HepG2 (cell line): ENCODE data around the gene GHR. TPM values are rescaled to one million over a fixed set of nuclear protein-coding genes. Genes with fewer than 3 reads are reported as not detected.

ENCODE experiments used
- ATAC-seq: fragments of 200-7000 bp; cut with Tn5 transposase; 3 replicates; pipeline ENCODE4 v1.9.1; 2020; ENCODE audit warnings: mild to moderate bottlenecking, moderate library complexity
- BruUV-seq: library from RNA; stranded (reverse); fragments of 400-500 nt; replicated peaks from 2 replicates; lab custom pipeline; 2021; lab: Mats Ljungman, UMichigan
- CTCF ChIA-PET: fragments of 300-600 bp; formaldehyde crosslinking; extraction: SDS; loops from one replicate; lab custom pipeline; 2021; ENCODE audit warnings: low total read pairs, inconsistent platforms, low intra/inter-chr PET ratio; lab: Yijun Ruan, JAX
- POLR2A ChIA-PET: fragments of 350-600 bp; sonication (Branson Sonifier 250); formaldehyde crosslinking; loops from one replicate; lab custom pipeline; 2020; ENCODE audit warnings: antibody characterized with exemption, inconsistent platforms; lab: Yijun Ruan, JAX
- DNase-seq: peaks from one replicate; pipeline ENCODE4 v3.0.0-alpha.2; 2015; ENCODE audit warnings: low spot score
- FAIRE-seq: peaks from 3 replicates; lab custom pipeline; 2011; peaks lifted over from hg19 to GRCh38; lab: Jason Lieb, UNC
- H2AFZ ChIP-seq: one replicate; pipeline ENCODE4 v1.6.1; 2011; ENCODE audit warnings: low read length, inconsistent platforms
- H3K27ac ChIP-seq: fragments of 300-600 bp; 3 replicates; pipeline ENCODE4 v1.8.0; 2011; ENCODE audit warnings: mixed run types, mild to moderate bottlenecking, mixed read lengths, low read length, inconsistent platforms; ENCODE audit not compliant: insufficient read depth; ENCODE audit errors: extremely low read length
- H3K27me3 ChIP-seq, 2 experiments: fragments of 200-600 bp in 1 of 2; 2 replicates in 1 of 2; 3 replicates in 1 of 2; pipeline versions ENCODE4 v1.6.0 to v1.8.0; 2011; ENCODE audit warnings: low read length in 2 of 2, mild to moderate bottlenecking in 2 of 2, moderate library complexity in 2 of 2, inconsistent platforms in 1 of 2; ENCODE audit not compliant: insufficient read depth in 2 of 2, control insufficient read depth in 1 of 2
- H3K36me3 ChIP-seq, 2 experiments: fragments of 200-600 bp in 1 of 2; replicated peaks in 1 of 2; 2 replicates in 1 of 2; 3 replicates in 1 of 2; pipeline versions ENCODE4 v1.5.1 to v1.8.0; 2011; ENCODE audit warnings: low read length in 2 of 2, inconsistent platforms in 1 of 2; ENCODE audit not compliant: insufficient read depth in 2 of 2, control insufficient read depth in 1 of 2
- H3K4me1 ChIP-seq: 2 replicates; pipeline ENCODE4 v1.5.1; 2012; ENCODE audit warnings: low read length, inconsistent platforms; ENCODE audit not compliant: insufficient read depth
- H3K4me2 ChIP-seq: 2 replicates; pipeline ENCODE4 v1.6.0; 2011; ENCODE audit warnings: low read depth, low read length, inconsistent platforms
- H3K4me3 ChIP-seq, 3 experiments: fragments of 200-600 bp in 1 of 3; sonication (generic), shearing (Covaris generic) in 1 of 3; replicated peaks in 1 of 3; 2 replicates each; pipeline ENCODE4 v1.5.1; 2011 to 2016; ENCODE audit warnings: low read length in 3 of 3, inconsistent platforms in 2 of 3, low read depth in 2 of 3, mild to moderate bottlenecking in 2 of 3, control low read depth in 1 of 3, mixed read lengths in 1 of 3; ENCODE audit not compliant: insufficient read depth in 1 of 3
- H3K79me2 ChIP-seq: one replicate; pipeline ENCODE4 v1.6.1; 2011; ENCODE audit warnings: low read length, inconsistent platforms; ENCODE audit not compliant: insufficient read depth
- H3K9ac ChIP-seq: 2 replicates; pipeline ENCODE4 v1.6.0; 2011; ENCODE audit warnings: mild to moderate bottlenecking, low read depth, low read length, inconsistent platforms; ENCODE audit not compliant: insufficient read depth
- H3K9me3 ChIP-seq: 2 replicates; pipeline ENCODE4 v1.5.1; 2012; ENCODE audit warnings: mild to moderate bottlenecking, low read length
- H4K20me1 ChIP-seq: 2 replicates; pipeline ENCODE4 v1.6.0; 2011; ENCODE audit warnings: inconsistent platforms, mild to moderate bottlenecking, low read length, moderate library complexity; ENCODE audit not compliant: insufficient read depth
- FOXA3 ChIP-seq: IDR thresholded peaks from 2 replicates; pipeline ENCODE4 v1.6.1; 2016; ENCODE audit warnings: missing genetic modification reagents, missing compliant biosample characterization
- GLI4 ChIP-seq: sonication (generic); formaldehyde crosslinking; IDR thresholded peaks from 2 replicates; pipeline ENCODE4 v1.5.1; 2020; ENCODE audit warnings: missing genetic modification reagents, mild to moderate bottlenecking, moderate library complexity, borderline replicate concordance
- HES4 ChIP-seq: sonication (generic); formaldehyde crosslinking; IDR thresholded peaks from 2 replicates; pipeline ENCODE4 v1.9.0; 2021; ENCODE audit warnings: mild to moderate bottlenecking, missing genetic modification reagents, borderline replicate concordance
- MBNL3 ChIP-seq: fragments of 250-450 bp; sonication (Bioruptor Pico); conservative IDR thresholded peaks from 2 replicates; pipeline ENCODE4 v1.8.0; 2022; ENCODE audit warnings: mild to moderate bottlenecking, inconsistent platforms
- PLRG1 ChIP-seq: fragments of 450-650 bp; conservative IDR thresholded peaks from 2 replicates; pipeline ENCODE4 v1.6.1; 2016
- TSC22D2 ChIP-seq: sonication (generic); formaldehyde crosslinking; IDR thresholded peaks from 2 replicates; pipeline ENCODE4 v1.5.1; 2020; ENCODE audit warnings: missing genetic modification reagents, mild to moderate bottlenecking, borderline replicate concordance
- ZNF546 ChIP-seq: sonication (generic); formaldehyde crosslinking; conservative IDR thresholded peaks from 2 replicates; pipeline ENCODE4 v1.8.1; 2023; ENCODE audit warnings: mild to moderate bottlenecking, missing genetic modification reagents
- WGBS: methylation state at CpG from one replicate; pipeline ENCODE4 v1.1.6; 2017; ENCODE audit warnings: low lambda C conversion rate; 5-methylcytosine and 5-hydroxymethylcytosine counted together
- in situ Hi-C: cut with HindIII; loops from 2 replicates; pipeline ENCODE4 v1.10.0; 2017; ENCODE audit warnings: low pct_unique_long_range_greater_than_20kb; ENCODE audit not compliant: extremely low pct_ligation_motif_present
- intact Hi-C: fragments of 100-400 bp; cut with micrococcal nuclease; formaldehyde crosslinking; loops from one replicate; pipeline ENCODE4 v1.10.0; 2022; ENCODE audit not compliant: unreplicated experiment
- polyA plus RNA-seq, 8 experiments: library from polyadenylated mRNA; depleted of rRNA in 3 of 8; stranded (reverse) in 7 of 8; unstranded in 1 of 8; fragments of >200 nt; fragmentation: Illumina TruSeq in 4 of 8; extraction: Trizol in 4 of 8; gene quantifications; 2 replicates each; pipeline versions ENCODE4 v1.2.1 to v1.2.3, GENCODE V29; 2011 to 2016; ENCODE audit warnings: low read depth in 4 of 8, missing spikeins in 1 of 8, mixed read lengths in 1 of 8; ENCODE audit not compliant: insufficient read depth in 1 of 8
- total RNA-seq, 5 experiments: library from RNA; depleted of rRNA; stranded (reverse); fragments of >200 nt; fragmentation: Illumina TruSeq; extraction: Trizol; gene quantifications; 2 replicates each; pipeline ENCODE4 v1.2.3, GENCODE V29; 2016; ENCODE audit warnings: low read depth in 1 of 5
- TF ChIP-seq, protein P1 (sequence below): sonication (generic); formaldehyde crosslinking; IDR thresholded peaks from 2 replicates; pipeline ENCODE4 v1.4.0; 2020; ENCODE audit warnings: mild to moderate bottlenecking, missing genetic modification reagents
- TF ChIP-seq, protein P2 (sequence below): conservative IDR thresholded peaks from 2 replicates; pipeline ENCODE4 v1.6.1; 2018; ENCODE audit warnings: missing genetic modification reagents
- TF ChIP-seq, protein P3 (sequence below): sonication (generic); formaldehyde crosslinking; IDR thresholded peaks from 2 replicates; pipeline ENCODE4 v1.5.0; 2020; ENCODE audit warnings: missing genetic modification reagents, mild to moderate bottlenecking, borderline replicate concordance
- TF ChIP-seq, protein P4 (sequence below): sonication (generic); formaldehyde crosslinking; IDR thresholded peaks from 2 replicates; pipeline ENCODE4 v1.5.1; 2020; ENCODE audit warnings: mild to moderate bottlenecking, moderate library complexity, missing genetic modification reagents
- TF ChIP-seq, protein P5 (sequence below): sonication (generic); formaldehyde crosslinking; IDR thresholded peaks from 2 replicates; pipeline ENCODE4 v1.8.1; 2023; ENCODE audit warnings: missing genetic modification reagents, mild to moderate bottlenecking, borderline replicate concordance

The GHR gene
- total and polyA plus RNA-seq, 2 of the 13 experiments (the other 11 are each of a cell fraction or from before 2014, with no cell fraction given): 0.07 TPM; not detected in 1

DNA sequence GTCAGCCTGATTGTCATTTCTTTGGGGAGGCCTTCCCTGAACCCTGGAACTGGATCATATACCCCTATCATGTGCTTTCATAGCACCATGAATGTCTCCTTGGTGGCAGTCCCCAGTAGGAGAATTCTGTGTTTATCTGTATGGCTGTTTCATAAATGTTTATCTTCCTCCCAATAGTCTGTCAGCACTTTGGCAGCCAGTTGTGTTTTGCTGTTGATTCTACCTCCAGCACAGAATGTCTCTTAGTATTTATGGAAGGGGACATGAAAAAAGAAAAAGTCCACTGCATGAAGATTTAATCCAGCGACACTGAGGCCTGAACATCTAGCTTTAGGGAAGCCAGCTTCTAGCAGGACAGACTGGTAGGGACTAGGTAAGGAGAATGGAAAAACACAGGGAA, 38.3 kb downstream of the GHR start:
- ATAC-seq: no peak
- 50% methylated on average over 1 of the region's 1 CpG for WGBS

DNA sequence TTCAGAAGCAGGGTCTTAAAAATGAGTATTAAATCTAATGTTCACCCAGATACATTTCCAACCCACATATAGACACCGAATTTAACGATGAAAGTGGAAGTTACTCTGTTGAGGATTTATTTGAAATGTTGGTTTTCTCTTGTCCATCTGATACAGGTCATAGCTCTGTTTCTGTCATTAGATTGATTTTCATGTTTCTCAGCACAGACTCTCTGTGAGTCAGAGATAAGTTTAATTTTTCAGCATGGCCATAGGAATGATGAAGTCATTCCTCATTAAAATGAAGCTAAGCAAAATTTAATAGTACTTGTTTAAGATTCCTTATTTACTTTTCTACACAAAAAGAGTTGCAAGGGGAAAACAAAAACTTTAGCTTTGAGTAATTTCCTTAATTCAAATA, 38.8 kb downstream of the GHR start:
- in situ Hi-C loops: no loop called here
- ATAC-seq (no peak), FAIRE-seq (no peak), DNase-seq (no peak)
- no TSS peak for BruUV-seq
- H3K9me3 ChIP-seq: no peaks in the 10 kb centered on the region
- CTCF ChIA-PET: no interaction called here
- no peak overlapping the region for H3K4me2 ChIP-seq
- no peaks in the 10 kb centered on the region for H3K27me3 ChIP-seq
- intact Hi-C loops: no loop called here
- POLR2A ChIA-PET: no interaction called here
- no peaks in the 10 kb centered on the region for H3K4me1 ChIP-seq
- no peak overlapping the region for H2AFZ ChIP-seq
- H3K4me3 ChIP-seq: no peak overlapping the region
- H3K79me2 ChIP-seq: no peaks in the 10 kb centered on the region
- 13% methylated on average over 2 of the region's 2 CpGs for WGBS
- no peaks in the 10 kb centered on the region for H3K36me3 ChIP-seq
- TF ChIP-seq, protein P1, sequence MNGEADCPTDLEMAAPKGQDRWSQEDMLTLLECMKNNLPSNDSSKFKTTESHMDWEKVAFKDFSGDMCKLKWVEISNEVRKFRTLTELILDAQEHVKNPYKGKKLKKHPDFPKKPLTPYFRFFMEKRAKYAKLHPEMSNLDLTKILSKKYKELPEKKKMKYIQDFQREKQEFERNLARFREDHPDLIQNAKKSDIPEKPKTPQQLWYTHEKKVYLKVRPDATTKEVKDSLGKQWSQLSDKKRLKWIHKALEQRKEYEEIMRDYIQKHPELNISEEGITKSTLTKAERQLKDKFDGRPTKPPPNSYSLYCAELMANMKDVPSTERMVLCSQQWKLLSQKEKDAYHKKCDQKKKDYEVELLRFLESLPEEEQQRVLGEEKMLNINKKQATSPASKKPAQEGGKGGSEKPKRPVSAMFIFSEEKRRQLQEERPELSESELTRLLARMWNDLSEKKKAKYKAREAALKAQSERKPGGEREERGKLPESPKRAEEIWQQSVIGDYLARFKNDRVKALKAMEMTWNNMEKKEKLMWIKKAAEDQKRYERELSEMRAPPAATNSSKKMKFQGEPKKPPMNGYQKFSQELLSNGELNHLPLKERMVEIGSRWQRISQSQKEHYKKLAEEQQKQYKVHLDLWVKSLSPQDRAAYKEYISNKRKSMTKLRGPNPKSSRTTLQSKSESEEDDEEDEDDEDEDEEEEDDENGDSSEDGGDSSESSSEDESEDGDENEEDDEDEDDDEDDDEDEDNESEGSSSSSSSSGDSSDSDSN: no peak
- TF ChIP-seq TSC22D2 (CRISPR knock-in tag) (no peak), GLI4 (no peak), ZNF546 (CRISPR knock-in tag) (no peak), MBNL3 (CRISPR knock-in tag) (no peak)
- TF ChIP-seq, protein P2, sequence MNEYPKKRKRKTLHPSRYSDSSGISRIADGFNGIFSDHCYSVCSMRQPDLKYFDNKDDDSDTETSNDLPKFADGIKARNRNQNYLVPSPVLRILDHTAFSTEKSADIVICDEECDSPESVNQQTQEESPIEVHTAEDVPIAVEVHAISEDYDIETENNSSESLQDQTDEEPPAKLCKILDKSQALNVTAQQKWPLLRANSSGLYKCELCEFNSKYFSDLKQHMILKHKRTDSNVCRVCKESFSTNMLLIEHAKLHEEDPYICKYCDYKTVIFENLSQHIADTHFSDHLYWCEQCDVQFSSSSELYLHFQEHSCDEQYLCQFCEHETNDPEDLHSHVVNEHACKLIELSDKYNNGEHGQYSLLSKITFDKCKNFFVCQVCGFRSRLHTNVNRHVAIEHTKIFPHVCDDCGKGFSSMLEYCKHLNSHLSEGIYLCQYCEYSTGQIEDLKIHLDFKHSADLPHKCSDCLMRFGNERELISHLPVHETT: no peak
- TF ChIP-seq, protein P3, sequence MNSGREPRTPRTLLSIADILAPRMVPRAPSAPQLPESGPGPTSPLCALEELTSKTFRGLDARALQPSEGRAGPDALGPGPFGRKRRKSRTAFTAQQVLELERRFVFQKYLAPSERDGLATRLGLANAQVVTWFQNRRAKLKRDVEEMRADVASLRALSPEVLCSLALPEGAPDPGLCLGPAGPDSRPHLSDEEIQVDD: no peak
- no peak overlapping the region for H3K27ac ChIP-seq
- H3K9ac ChIP-seq: no peak overlapping the region
- no peaks in the 10 kb centered on the region for H4K20me1 ChIP-seq

More for the DNA sequence above, 38.3 kb downstream of the GHR start:
- BruUV-seq: no TSS peak
- no peaks in the 10 kb centered on the region for H3K4me1 ChIP-seq
- H3K27me3 ChIP-seq: no peaks in the 10 kb centered on the region
- H3K9me3 ChIP-seq: no peaks in the 10 kb centered on the region
- no peak for DNase-seq
- no peak overlapping the region for H2AFZ ChIP-seq
- CTCF ChIA-PET: no interaction called here
- intact Hi-C loops: no loop called here
- no peak overlapping the region for H3K4me3 ChIP-seq
- TF ChIP-seq, protein P4, sequence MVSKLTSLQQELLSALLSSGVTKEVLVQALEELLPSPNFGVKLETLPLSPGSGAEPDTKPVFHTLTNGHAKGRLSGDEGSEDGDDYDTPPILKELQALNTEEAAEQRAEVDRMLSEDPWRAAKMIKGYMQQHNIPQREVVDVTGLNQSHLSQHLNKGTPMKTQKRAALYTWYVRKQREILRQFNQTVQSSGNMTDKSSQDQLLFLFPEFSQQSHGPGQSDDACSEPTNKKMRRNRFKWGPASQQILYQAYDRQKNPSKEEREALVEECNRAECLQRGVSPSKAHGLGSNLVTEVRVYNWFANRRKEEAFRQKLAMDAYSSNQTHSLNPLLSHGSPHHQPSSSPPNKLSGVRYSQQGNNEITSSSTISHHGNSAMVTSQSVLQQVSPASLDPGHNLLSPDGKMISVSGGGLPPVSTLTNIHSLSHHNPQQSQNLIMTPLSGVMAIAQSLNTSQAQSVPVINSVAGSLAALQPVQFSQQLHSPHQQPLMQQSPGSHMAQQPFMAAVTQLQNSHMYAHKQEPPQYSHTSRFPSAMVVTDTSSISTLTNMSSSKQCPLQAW (CRISPR knock-in tag): no peak
- TF ChIP-seq, protein P5, sequence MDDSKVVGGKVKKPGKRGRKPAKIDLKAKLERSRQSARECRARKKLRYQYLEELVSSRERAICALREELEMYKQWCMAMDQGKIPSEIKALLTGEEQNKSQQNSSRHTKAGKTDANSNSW (CRISPR knock-in tag): no peak
- TF ChIP-seq FOXA3 (CRISPR knock-in tag) (no peak), PLRG1 (no peak), MBNL3 (CRISPR knock-in tag) (no peak), HES4 (CRISPR knock-in tag) (no peak)
- TF ChIP-seq, all 625 proteins: peak for 0
- no peak overlapping the region for H3K4me2 ChIP-seq
- H3K27ac ChIP-seq: no peak overlapping the region
- in situ Hi-C loops: no loop called here
- no peaks in the 10 kb centered on the region for H4K20me1 ChIP-seq
- POLR2A ChIA-PET: no interaction called here
- FAIRE-seq: no peak
- no peaks in the 10 kb centered on the region for H3K36me3 ChIP-seq
- H3K9ac ChIP-seq: no peak overlapping the region
- no peaks in the 10 kb centered on the region for H3K79me2 ChIP-seq
